Measurements from ENCODE around the gene FAM219B. TPM values are rescaled to one million over a fixed set of nuclear protein-coding genes. Genes with fewer than 3 reads are reported as not detected.

FAM219B gene
- total RNA-seq: 76.0 and 90.4 TPM in 2 replicates

GRCh38 chr15:74906450-74907162 is at the start of gene FAM219B:
Gene FAM219B, minus strand, starts transcription at chr15:74906851. Its CDS starts 51 bp downstream, at chr15:74906800.
- ChIA-PET POLR2A (interaction anchor here (0.5 to 3.1 kb wide), 23 partner anchors 8 to 548 kb away, joined by 3 to 17 read pairs (median 6); partner anchors contain the start of genes CLK3, COX5A, MPI and PPCDC), CTCF (interaction anchor here (0.6 to 1.7 kb wide), 8 partner anchors 8 to 272 kb away, joined by 3 to 8 read pairs (median 3); partner anchors contain the start of gene ULK3)
- ATAC-seq (ENCODE audit: low read depth) (peak; percentile 92), DNase-seq (peak; percentile 77)
- no peaks in the 10 kb centered on the region for H3K9me3 Mint-ChIP-seq
- TF ChIP-seq, protein P1, sequence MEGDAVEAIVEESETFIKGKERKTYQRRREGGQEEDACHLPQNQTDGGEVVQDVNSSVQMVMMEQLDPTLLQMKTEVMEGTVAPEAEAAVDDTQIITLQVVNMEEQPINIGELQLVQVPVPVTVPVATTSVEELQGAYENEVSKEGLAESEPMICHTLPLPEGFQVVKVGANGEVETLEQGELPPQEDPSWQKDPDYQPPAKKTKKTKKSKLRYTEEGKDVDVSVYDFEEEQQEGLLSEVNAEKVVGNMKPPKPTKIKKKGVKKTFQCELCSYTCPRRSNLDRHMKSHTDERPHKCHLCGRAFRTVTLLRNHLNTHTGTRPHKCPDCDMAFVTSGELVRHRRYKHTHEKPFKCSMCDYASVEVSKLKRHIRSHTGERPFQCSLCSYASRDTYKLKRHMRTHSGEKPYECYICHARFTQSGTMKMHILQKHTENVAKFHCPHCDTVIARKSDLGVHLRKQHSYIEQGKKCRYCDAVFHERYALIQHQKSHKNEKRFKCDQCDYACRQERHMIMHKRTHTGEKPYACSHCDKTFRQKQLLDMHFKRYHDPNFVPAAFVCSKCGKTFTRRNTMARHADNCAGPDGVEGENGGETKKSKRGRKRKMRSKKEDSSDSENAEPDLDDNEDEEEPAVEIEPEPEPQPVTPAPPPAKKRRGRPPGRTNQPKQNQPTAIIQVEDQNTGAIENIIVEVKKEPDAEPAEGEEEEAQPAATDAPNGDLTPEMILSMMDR (IDR thresholded peaks at IDR 0.05): no peak
- H3K4me1 Mint-ChIP-seq: peaks cover 41% of the 10 kb centered on the region
- H3K27me3 Mint-ChIP-seq: no peaks in the 10 kb centered on the region
- intact Hi-C loops (cut with micrococcal nuclease): loop anchor here (1.0 to 2.0 kb wide), 4 partner anchors 16 to 63 kb away; partner anchors contain the start of genes COX5A, MPI, SCAMP2 and ULK3
- peak within 1 kb of the TSS; percentile 98 for H3K4me3 Mint-ChIP-seq
- H3K36me3 Mint-ChIP-seq (ENCODE audit: low read depth): peaks cover 39% of the 10 kb centered on the region
- peak within 1 kb of the TSS; percentile 97 for H3K27ac Mint-ChIP-seq

- H3K27ac Mint-ChIP-seq: no peak overlapping the region
- POLR2A ChIA-PET: interaction anchor here (0.6 to 2.3 kb wide), 7 partner anchors 14 to 179 kb away, joined by 3 to 11 read pairs (median 6); partner anchors contain the start of genes COX5A and PPCDC
- DNase-seq (peak; percentile 69), ATAC-seq (ENCODE audit: low read depth) (peak; percentile 66)
- intact Hi-C loops (cut with micrococcal nuclease): loop anchor here (1.0 to 5.0 kb wide), 5 partner anchors 17 to 829 kb away; partner anchors contain the start of genes COX5A and PPCDC
- no peaks in the 10 kb centered on the region for H3K36me3 Mint-ChIP-seq (ENCODE audit: low read depth)
- no peaks in the 10 kb centered on the region for H3K9me3 Mint-ChIP-seq
- TF ChIP-seq, protein P1 (IDR thresholded peaks at IDR 0.05): no peak
- CTCF ChIA-PET: interaction anchor here (0.9 to 1.6 kb wide), 5 partner anchors 22 to 583 kb away, joined by 3 to 7 read pairs (median 4); no protein-coding TSS in a partner anchor
- H3K27me3 Mint-ChIP-seq: peaks cover 23% of the 10 kb centered on the region
- peak overlapping the region; percentile 63 for H3K4me3 Mint-ChIP-seq
- H3K4me1 Mint-ChIP-seq: peaks cover 34% of the 10 kb centered on the region
Measured at GRCh38 chr15:74955796-74956647, 49.4 kb upstream of the FAM219B start.

DNA sequence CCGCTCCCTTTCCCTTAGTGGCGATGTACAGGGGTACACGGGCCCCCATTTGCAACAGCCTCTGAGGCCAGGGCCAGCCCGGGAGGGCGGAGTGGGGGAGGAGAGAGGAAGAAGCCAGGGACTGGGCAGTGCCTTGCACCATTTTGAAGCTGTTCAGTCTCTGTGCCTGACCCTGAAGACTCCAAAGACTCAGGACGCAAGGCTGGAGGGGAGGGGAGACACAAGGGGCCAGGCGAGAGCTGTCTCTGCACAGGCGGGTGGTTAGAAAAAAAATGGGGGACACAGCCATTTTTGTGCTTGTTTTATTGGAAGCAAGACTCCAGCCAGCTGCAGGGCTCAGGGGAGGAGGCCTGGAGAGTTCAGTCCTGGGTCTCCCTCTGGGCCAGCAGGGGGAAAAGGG is 48.4 kb upstream of the FAM219B start:
- Mint-ChIP-seq H3K4me1 (peaks cover 37% of the 10 kb centered on the region), H3K27me3 (peaks cover 18% of the 10 kb centered on the region), H3K27ac (no peak overlapping the region), H3K36me3 (ENCODE audit: low read depth) (no peaks in the 10 kb centered on the region), H3K4me3 (peak overlapping the region; percentile 19), H3K9me3 (no peaks in the 10 kb centered on the region)
- ChIA-PET POLR2A (interaction anchor here (0.9 kb wide), 1 partner anchor 110 kb away, joined by 4 read pairs; no protein-coding TSS in a partner anchor), CTCF (interaction anchor here (1.5 to 1.6 kb wide), 2 partner anchors 187 to 323 kb away, joined by 3 read pairs; no protein-coding TSS in a partner anchor)
- intact Hi-C loops (cut with micrococcal nuclease): loop anchor here (5.0 kb wide), 2 partner anchors 52 to 828 kb away; no protein-coding TSS in a partner anchor
- DNase-seq (no peak), ATAC-seq (ENCODE audit: low read depth) (no peak)
- TF ChIP-seq, protein P1 (IDR thresholded peaks at IDR 0.05): no peak

GRCh38 chr15:74954515-74954914 is 47.9 kb upstream of the FAM219B start:
- H3K27me3 Mint-ChIP-seq: peaks cover 14% of the 10 kb centered on the region
- no peak overlapping the region for H3K4me3 Mint-ChIP-seq
- DNase-seq (no peak), ATAC-seq (ENCODE audit: low read depth) (no peak)
- TF ChIP-seq, protein P1 (IDR thresholded peaks at IDR 0.05): no peak
- no peaks in the 10 kb centered on the region for H3K36me3 Mint-ChIP-seq (ENCODE audit: low read depth)
- intact Hi-C loops (cut with micrococcal nuclease): loop anchor here (5.0 kb wide), 1 partner anchor 582 kb away; no protein-coding TSS in a partner anchor
- no peak overlapping the region for H3K27ac Mint-ChIP-seq
- no peaks in the 10 kb centered on the region for H3K9me3 Mint-ChIP-seq
- ChIA-PET CTCF (interaction anchor here (0.8 to 1.6 kb wide), 3 partner anchors 186 to 322 kb away, joined by 3 to 4 read pairs (median 3); no protein-coding TSS in a partner anchor), POLR2A (interaction anchor here (0.9 kb wide), 1 partner anchor 110 kb away, joined by 4 read pairs; no protein-coding TSS in a partner anchor)
- peaks cover 36% of the 10 kb centered on the region for H3K4me1 Mint-ChIP-seq

Measured in activated B cell treated with CpG ODN at 0.5 μM for 24 hours (primary cell).